Neural progenitor cell (in vitro differentiated cells): ENCODE results near the gene NFIA.

ENCODE experiments used
- CTCF ChIP-seq: fragments of 200-600 bp; sonication (generic); IDR thresholded peaks from 2 replicates; pipeline ENCODE4 v1.5.1; 2017; ENCODE audit warnings: antibody characterized with exemption, mild to moderate bottlenecking
- EZH2 ChIP-seq: fragments of 200-600 bp; sonication (generic); IDR thresholded peaks from 2 replicates; pipeline ENCODE4 v1.6.1; 2017; ENCODE audit warnings: antibody characterized with exemption, mild to moderate bottlenecking, moderate library complexity
- EZH2phosphoT487 ChIP-seq: fragments of 200-600 bp; sonication (generic); IDR thresholded peaks from 2 replicates; pipeline ENCODE4 v1.6.1; 2017; ENCODE audit warnings: antibody characterized with exemption

DNA sequence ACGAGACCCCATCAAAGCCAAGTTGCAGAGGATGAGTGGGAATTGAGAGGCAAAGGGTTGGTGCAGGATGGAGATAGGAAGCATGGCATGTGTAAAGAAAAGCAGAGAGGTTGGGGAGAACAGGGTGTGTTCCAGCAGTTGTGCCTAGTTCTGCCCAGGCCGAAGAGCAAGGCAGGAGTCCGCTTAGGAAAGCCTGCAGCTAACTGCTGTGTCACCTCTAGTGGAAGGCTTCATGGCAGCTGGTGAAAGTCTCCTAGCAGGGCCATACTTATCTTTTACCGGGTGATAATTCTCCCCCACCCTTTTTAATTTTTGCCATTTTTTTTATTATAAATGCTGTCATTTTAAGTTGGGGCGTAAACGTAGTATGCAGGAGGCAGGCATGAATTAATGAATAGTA is 93.6 kb downstream of the NFIA start:
- TF ChIP-seq EZH2 = no peak
- no peak for TF ChIP-seq CTCF
- no peak for TF ChIP-seq EZH2phosphoT487
